CD4-positive, alpha-beta T cell treated with Interleukin-21 for 1 hour (primary cell): ENCODE results near the gene DNMT1.

Experiments used
- DNase-seq: peaks from one replicate; pipeline ENCODE4 v3.0.0-alpha.2; 2020

The DNMT1 gene

GRCh38 chr19:10092648-10093294 lies 102.0 kb downstream of the DNMT1 start:
- no peak for DNase-seq

- no peak for DNase-seq
Measured at GRCh38 chr19:10091895-10092641, 102.7 kb downstream of the DNMT1 start.

GRCh38 chr19:10091370-10091687 lies 103.4 kb downstream of the DNMT1 start:
- no peak for DNase-seq

GRCh38 chr19:10089801-10090375 lies 104.9 kb downstream of the DNMT1 start:
- DNase-seq: no peak

- no peak for DNase-seq
Measured at GRCh38 chr19:10088949-10089554, 105.7 kb downstream of the DNMT1 start.

GRCh38 chr19:10087296-10088061 lies 107.3 kb downstream of the DNMT1 start:
- DNase-seq: no peak

- DNase-seq: peak; percentile 45
Measured at GRCh38 chr19:10086591-10087192, 108.1 kb downstream of the DNMT1 start.

- peak; percentile 90 for DNase-seq
Measured at GRCh38 chr19:10085641-10086590, 108.8 kb downstream of the DNMT1 start, which contains the start of gene SHFL. TSS of gene SHFL (plus strand) at chr19:10086317. CDS start at chr19:10086428, 111 bp downstream.

- no peak for DNase-seq
Measured at GRCh38 chr19:10084803-10085202, 110.0 kb downstream of the DNMT1 start.

- DNase-seq: no peak
Measured at GRCh38 chr19:10083911-10084310, 110.8 kb downstream of the DNMT1 start.
